Mesenchymal stem cell (in vitro differentiated cells and primary cell): ENCODE results near the gene ABCC1.

ENCODE experiments used
- DNase-seq: peaks from one replicate; pipeline ENCODE4 v3.0.0-alpha.2; 2013
- H2AFZ ChIP-seq: one replicate; pipeline ENCODE4 v1.6.1; 2013; ENCODE audit warnings: low read depth, mild to moderate bottlenecking, control low read depth, inconsistent platforms, low read length, moderate library complexity
- H2AK5ac ChIP-seq: 2 replicates; pipeline ENCODE4 v1.6.1; 2013; ENCODE audit warnings: low read length, moderate library complexity, mild to moderate bottlenecking, inconsistent platforms; ENCODE audit not compliant: severe bottlenecking
- H2BK120ac ChIP-seq: one replicate; pipeline ENCODE4 v1.6.1; 2013; ENCODE audit warnings: low read depth, mild to moderate bottlenecking, inconsistent platforms, low read length, moderate library complexity
- H2BK12ac ChIP-seq, 2 experiments: one replicate each; pipeline ENCODE4 v1.6.1; 2013; ENCODE audit warnings: inconsistent platforms in 2 of 2, low read length in 2 of 2, mild to moderate bottlenecking in 2 of 2, moderate library complexity in 2 of 2, control low read depth in 1 of 2
- H2BK15ac ChIP-seq: one replicate; pipeline ENCODE4 v1.6.1; 2013; ENCODE audit warnings: mild to moderate bottlenecking, low read depth, inconsistent platforms; ENCODE audit not compliant: poor library complexity, severe bottlenecking
- H2BK5ac ChIP-seq: 2 replicates; pipeline ENCODE4 v1.6.1; 2013; ENCODE audit warnings: low read depth, mild to moderate bottlenecking, low read length, control low read depth, inconsistent platforms; ENCODE audit not compliant: poor library complexity, severe bottlenecking
- H3K14ac ChIP-seq, 2 experiments: one replicate each; pipeline ENCODE4 v1.6.1; 2013; ENCODE audit warnings: inconsistent platforms in 2 of 2, low read length in 2 of 2, control low read depth in 1 of 2, mild to moderate bottlenecking in 1 of 2, moderate library complexity in 1 of 2
- H3K18ac ChIP-seq, 2 experiments: one replicate each; pipeline ENCODE4 v1.6.1; 2013; ENCODE audit warnings: inconsistent platforms in 2 of 2, low read length in 2 of 2, control low read depth in 1 of 2, low read depth in 1 of 2, mild to moderate bottlenecking in 1 of 2
- H3K23ac ChIP-seq, 2 experiments: one replicate each; pipeline ENCODE4 v1.6.1; 2013; ENCODE audit warnings: inconsistent platforms in 2 of 2, low read length in 2 of 2, mild to moderate bottlenecking in 2 of 2, moderate library complexity in 2 of 2, control low read depth in 1 of 2
- H3K27ac ChIP-seq: 2 replicates; pipeline ENCODE4 v1.5.1; 2013; ENCODE audit warnings: mild to moderate bottlenecking, moderate library complexity, low read length, control low read depth, inconsistent platforms; ENCODE audit not compliant: poor library complexity, severe bottlenecking
- H3K27me3 ChIP-seq, 2 experiments: 2 replicates each; pipeline versions ENCODE4 v1.6.1 to v1.7.0; 2013; ENCODE audit warnings: low read length in 2 of 2, mild to moderate bottlenecking in 2 of 2, moderate library complexity in 2 of 2, control low read depth in 1 of 2, inconsistent platforms in 1 of 2; ENCODE audit not compliant: control insufficient read depth in 1 of 2, insufficient read depth in 1 of 2
- H3K36me3 ChIP-seq, 2 experiments: 2 replicates each; pipeline versions ENCODE4 v1.6.1 to v1.7.0; 2013; ENCODE audit warnings: low read length in 2 of 2, control low read depth in 1 of 2, inconsistent platforms in 1 of 2, low read depth in 1 of 2, mild to moderate bottlenecking in 1 of 2; ENCODE audit not compliant: insufficient read depth in 2 of 2, control insufficient read depth in 1 of 2
- H3K4ac ChIP-seq, 2 experiments: one replicate each; pipeline ENCODE4 v1.6.1; 2013; ENCODE audit warnings: inconsistent platforms in 2 of 2, low read length in 2 of 2, mild to moderate bottlenecking in 2 of 2, moderate library complexity in 2 of 2, control low read depth in 1 of 2, low read depth in 1 of 2
- H3K4me1 ChIP-seq: 2 replicates; pipeline ENCODE4 v1.6.1; 2013; ENCODE audit warnings: low read depth, low read length, control low read depth; ENCODE audit not compliant: control insufficient read depth, insufficient read depth
- H3K4me2 ChIP-seq: 2 replicates; pipeline ENCODE4 v1.6.1; 2013; ENCODE audit warnings: low read length, mild to moderate bottlenecking, inconsistent platforms; ENCODE audit not compliant: poor library complexity, severe bottlenecking
- H3K4me3 ChIP-seq, 2 experiments: 2 replicates each; pipeline versions ENCODE4 v1.5.1 to v1.7.0; 2013; ENCODE audit warnings: low read length in 2 of 2, mild to moderate bottlenecking in 2 of 2, control low read depth in 1 of 2, low read depth in 1 of 2; ENCODE audit not compliant: insufficient read depth in 1 of 2
- H3K79me1 ChIP-seq: replicated peaks from 2 replicates; pipeline ENCODE4 v1.6.1; 2013; ENCODE audit warnings: mild to moderate bottlenecking, control low read depth, low read length, inconsistent platforms; ENCODE audit not compliant: poor library complexity, severe bottlenecking
- H3K9ac ChIP-seq: 2 replicates; pipeline ENCODE4 v1.7.0; 2013; ENCODE audit warnings: mild to moderate bottlenecking, low read length, moderate library complexity
- H3K9me3 ChIP-seq: 2 replicates; pipeline ENCODE4 v1.7.0; 2013; ENCODE audit warnings: mild to moderate bottlenecking, low read length; ENCODE audit not compliant: control insufficient read depth
- H4K8ac ChIP-seq: one replicate; pipeline ENCODE4 v1.6.1; 2013; ENCODE audit warnings: inconsistent platforms, mild to moderate bottlenecking, low read length, moderate library complexity
- H4K91ac ChIP-seq: one replicate; pipeline ENCODE4 v1.6.1; 2013; ENCODE audit warnings: mild to moderate bottlenecking, low read length, inconsistent platforms
- WGBS: methylation state at CpG from one replicate; pipeline ENCODE4 v1.1.7; 2013; ENCODE audit warnings: mixed read lengths; 5-methylcytosine and 5-hydroxymethylcytosine counted together

Gene ABCC1

DNA sequence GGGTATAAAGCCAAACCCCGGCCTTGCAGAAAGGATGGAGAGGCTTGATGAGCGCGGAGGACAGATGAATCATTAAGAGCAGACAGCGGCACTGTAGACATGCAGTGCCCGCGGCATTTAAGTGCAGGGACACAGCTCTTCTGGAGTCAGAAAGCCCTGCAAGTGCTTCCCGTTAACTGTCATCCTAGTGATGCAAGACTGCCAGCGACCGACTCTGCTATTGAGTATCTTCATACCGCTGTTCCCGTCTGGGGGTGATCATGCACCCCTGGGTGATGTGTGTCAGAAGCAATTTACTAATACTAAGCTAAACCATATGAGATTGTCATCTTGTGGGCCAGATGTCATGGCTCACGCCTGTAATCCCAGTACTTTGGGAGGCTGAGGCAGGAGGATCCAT, 172.8 kb downstream of the ABCC1 start:
- 98% methylated on average over 9 of the region's 12 CpGs for WGBS
- no peak overlapping the region for H2AFZ ChIP-seq
- H4K91ac ChIP-seq: no peak overlapping the region
- no peak overlapping the region for H3K27ac ChIP-seq
- peaks cover 2% of the 10 kb centered on the region for H3K4me1 ChIP-seq
- H3K9me3 ChIP-seq: peaks cover 22% of the 10 kb centered on the region
- no peak overlapping the region for H3K23ac ChIP-seq
- H3K4me2 ChIP-seq: no peak overlapping the region
- no peak overlapping the region for H2BK15ac ChIP-seq
- H2AK5ac ChIP-seq: no peak overlapping the region
- H3K18ac ChIP-seq: no peak overlapping the region
- H3K14ac ChIP-seq: no peak overlapping the region
- no peak overlapping the region for H4K8ac ChIP-seq
- no peak overlapping the region for H2BK5ac ChIP-seq
- H3K27me3 ChIP-seq: no peaks in the 10 kb centered on the region
- peaks cover 1% of the 10 kb centered on the region for H3K79me1 ChIP-seq
- no peak overlapping the region for H2BK120ac ChIP-seq
- H3K4me3 ChIP-seq: no peak overlapping the region
- DNase-seq: no peak
- no peak overlapping the region for H3K4ac ChIP-seq
- no peak overlapping the region for H3K9ac ChIP-seq
- no peak overlapping the region for H2BK12ac ChIP-seq
- H3K36me3 ChIP-seq: peaks cover 52 to 90% of the 10 kb centered on the region in 2 experiments

DNA sequence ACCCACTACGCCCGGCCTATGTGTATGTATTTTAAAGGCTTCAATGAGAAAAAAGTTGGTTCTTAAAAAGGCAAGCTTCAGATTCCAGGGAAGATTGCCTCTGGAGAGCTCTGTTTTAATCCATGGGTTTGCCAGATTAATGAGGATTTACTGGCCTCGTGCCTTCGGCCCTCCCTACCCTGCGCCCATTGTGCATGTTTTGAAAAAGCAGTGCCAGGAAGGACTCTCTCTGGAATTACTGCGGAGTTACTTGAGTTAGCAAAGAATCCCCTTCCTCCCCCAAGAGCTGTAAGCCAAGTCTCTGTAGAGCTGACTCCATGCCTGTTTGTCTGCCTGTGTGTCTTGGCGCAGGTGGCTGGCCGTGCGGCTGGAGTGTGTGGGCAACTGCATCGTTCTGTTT, 175.0 kb downstream of the ABCC1 start:
- H3K79me1 ChIP-seq: peaks cover 1% of the 10 kb centered on the region
- no peak overlapping the region for H3K14ac ChIP-seq
- H3K4me1 ChIP-seq: peaks cover 3% of the 10 kb centered on the region
- no peak overlapping the region for H3K27ac ChIP-seq
- no peak overlapping the region for H3K4me3 ChIP-seq
- no peaks in the 10 kb centered on the region for H3K27me3 ChIP-seq
- H3K9me3 ChIP-seq: peaks cover 16% of the 10 kb centered on the region
- no peak overlapping the region for H2BK12ac ChIP-seq
- H2BK15ac ChIP-seq: no peak overlapping the region
- no peak overlapping the region for H3K4ac ChIP-seq
- no peak for DNase-seq
- H2BK5ac ChIP-seq: no peak overlapping the region
- 98% methylated on average over 10 of the region's 10 CpGs for WGBS
- H4K91ac ChIP-seq: no peak overlapping the region
- H3K18ac ChIP-seq: no peak overlapping the region
- no peak overlapping the region for H2BK120ac ChIP-seq
- H3K4me2 ChIP-seq: no peak overlapping the region
- no peak overlapping the region for H2AFZ ChIP-seq
- no peak overlapping the region for H3K9ac ChIP-seq
- H2AK5ac ChIP-seq: no peak overlapping the region
- peaks cover 47 to 84% of the 10 kb centered on the region in 2 experiments for H3K36me3 ChIP-seq
- H3K23ac ChIP-seq: no peak overlapping the region
- H4K8ac ChIP-seq: no peak overlapping the region

DNA sequence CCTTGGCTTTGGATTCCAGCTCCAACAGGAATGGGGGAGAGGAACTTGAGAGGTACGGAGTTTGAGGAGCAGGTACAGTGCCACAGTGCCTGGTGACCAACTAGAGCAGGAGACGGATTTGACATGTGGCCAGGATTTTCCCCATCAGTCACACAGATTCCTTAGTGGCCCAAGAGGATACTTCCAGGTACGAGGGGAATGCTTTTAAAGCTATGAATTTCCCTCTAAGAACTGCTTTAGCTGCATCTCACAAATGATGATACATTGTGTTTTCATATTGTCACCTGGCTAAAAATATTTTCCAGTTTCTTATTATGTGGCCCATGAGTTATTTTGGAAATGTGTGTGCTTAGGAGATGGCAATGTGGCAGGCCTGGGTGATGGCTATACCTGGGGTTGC, 175.6 kb downstream of the ABCC1 start:
- Histone ChIP-seq H3K4me1 (peaks cover 3% of the 10 kb centered on the region), H3K27ac (no peak overlapping the region), H2BK120ac (no peak overlapping the region), H3K4me3 (no peak overlapping the region), H3K14ac (no peak overlapping the region), H2AFZ (no peak overlapping the region), H3K23ac (no peak overlapping the region), H3K9ac (no peak overlapping the region), H2BK12ac (no peak overlapping the region), H3K4ac (no peak overlapping the region), H3K9me3 (peaks cover 16% of the 10 kb centered on the region), H3K79me1 (peaks cover 1% of the 10 kb centered on the region), H2BK5ac (no peak overlapping the region), H4K91ac (no peak overlapping the region), H3K4me2 (no peak overlapping the region), H3K27me3 (no peaks in the 10 kb centered on the region), H3K18ac (no peak overlapping the region), H2BK15ac (no peak overlapping the region), H4K8ac (no peak overlapping the region), H3K36me3 (peaks cover 47 to 84% of the 10 kb centered on the region in 2 experiments), H2AK5ac (no peak overlapping the region)
- 100% methylated on average over 1 of the region's 3 CpGs for WGBS
- DNase-seq: no peak

- no peak for DNase-seq
- WGBS: 85% methylated on average over 10 of the region's 10 CpGs
- H3K9me3 ChIP-seq: peaks cover 16% of the 10 kb centered on the region
- H3K79me1 ChIP-seq: peaks cover 1% of the 10 kb centered on the region
- H3K4me1 ChIP-seq: peaks cover 2% of the 10 kb centered on the region
- H2BK5ac ChIP-seq: no peak overlapping the region
- no peak overlapping the region for H2AFZ ChIP-seq
- no peak overlapping the region for H2BK120ac ChIP-seq
- no peak overlapping the region for H3K18ac ChIP-seq
- no peak overlapping the region for H3K27ac ChIP-seq
- no peak overlapping the region for H2BK12ac ChIP-seq
- no peak overlapping the region for H3K4me3 ChIP-seq
- no peak overlapping the region for H3K9ac ChIP-seq
- no peak overlapping the region for H2AK5ac ChIP-seq
- H2BK15ac ChIP-seq: no peak overlapping the region
- H3K36me3 ChIP-seq: peaks cover 44 to 84% of the 10 kb centered on the region in 2 experiments
- H4K8ac ChIP-seq: no peak overlapping the region
- H4K91ac ChIP-seq: no peak overlapping the region
- no peak overlapping the region for H3K23ac ChIP-seq
- H3K14ac ChIP-seq: no peak overlapping the region
- no peaks in the 10 kb centered on the region for H3K27me3 ChIP-seq
- H3K4ac ChIP-seq: no peak overlapping the region
- H3K4me2 ChIP-seq: no peak overlapping the region
These were observed 177.5 kb downstream of the ABCC1 start for GRCh38 chr16:16126896-16127295.
